WTC11 (cell line): ENCODE results near the gene UBAC2. TPM values are rescaled to one million over a fixed set of nuclear protein-coding genes. Genes with fewer than 3 reads are reported as not detected.

ENCODE experiments used
- ATAC-seq: fragments of 200-7000 bp; cut with Tn5 transposase; 2 replicates; pipeline ENCODE4 v1.10.0; 2021; ENCODE audit warnings: mild to moderate bottlenecking, moderate library complexity
- CTCF ChIA-PET: fragments of 300-600 bp; sonication (Branson Sonifier 250); formaldehyde crosslinking; loops from one replicate; lab custom pipeline; 2021; ENCODE audit warnings: antibody characterized with exemption; lab: Charles Lee
- POLR2A ChIA-PET: fragments of 350-600 bp; sonication (Branson Sonifier 250); formaldehyde crosslinking; loops from one replicate; lab custom pipeline; 2021; ENCODE audit warnings: antibody characterized with exemption; lab: Charles Lee
- DNase-seq: peaks from one replicate; pipeline ENCODE4 v3.0.0; 2021; ENCODE audit warnings: low spot score
- H3K27ac Mint-ChIP-seq: 2 replicates; pipeline ENCODE4 v1.8.0; 2021; ENCODE audit warnings: mixed read lengths
- H3K27me3 Mint-ChIP-seq: 2 replicates; pipeline ENCODE4 v1.8.0; 2021; ENCODE audit warnings: low read depth, mild to moderate bottlenecking, moderate library complexity, mixed read lengths
- H3K36me3 Mint-ChIP-seq: 2 replicates; pipeline ENCODE4 v1.8.0; 2021; ENCODE audit warnings: mixed read lengths
- H3K4me1 Mint-ChIP-seq: 2 replicates; pipeline ENCODE4 v1.8.0; 2022; ENCODE audit warnings: mixed read lengths
- H3K4me3 Mint-ChIP-seq: 2 replicates; pipeline ENCODE4 v1.8.0; 2021; ENCODE audit warnings: mild to moderate bottlenecking, moderate library complexity, mixed read lengths
- H3K9me3 Mint-ChIP-seq: 2 replicates; pipeline ENCODE4 v1.8.0; 2021; ENCODE audit warnings: mixed read lengths
- ATF1 ChIP-seq: sonication (generic); formaldehyde crosslinking; IDR thresholded peaks from 2 replicates; pipeline ENCODE4 v1.8.1; 2023; ENCODE audit warnings: mild to moderate bottlenecking, moderate library complexity, missing genetic modification reagents
- CREB1 ChIP-seq: sonication (generic); formaldehyde crosslinking; IDR thresholded peaks from 2 replicates; pipeline ENCODE4 v1.8.0; 2023; ENCODE audit warnings: mild to moderate bottlenecking, missing genetic modification reagents
- ELF4 ChIP-seq: sonication (generic); formaldehyde crosslinking; IDR thresholded peaks from 2 replicates; pipeline ENCODE4 v1.8.1; 2022; ENCODE audit warnings: low read depth, mild to moderate bottlenecking, moderate library complexity, missing genetic modification reagents
- ESRRA ChIP-seq: sonication (generic); formaldehyde crosslinking; IDR thresholded peaks from 2 replicates; pipeline ENCODE4 v1.8.1; 2022; ENCODE audit warnings: mild to moderate bottlenecking, missing genetic modification reagents, borderline replicate concordance
- FOXK1 ChIP-seq: sonication (generic); formaldehyde crosslinking; IDR thresholded peaks from 2 replicates; pipeline ENCODE4 v1.8.0; 2022; ENCODE audit warnings: mild to moderate bottlenecking, moderate library complexity, missing genetic modification reagents
- GABPB1 ChIP-seq: sonication (generic); formaldehyde crosslinking; IDR thresholded peaks from 2 replicates; pipeline ENCODE4 v1.8.1; 2023; ENCODE audit warnings: mild to moderate bottlenecking, missing genetic modification reagents
- JUN ChIP-seq: sonication (generic); formaldehyde crosslinking; IDR thresholded peaks from 2 replicates; pipeline ENCODE4 v1.8.0; 2023; ENCODE audit warnings: mild to moderate bottlenecking, missing genetic modification reagents
- NR3C1 ChIP-seq: sonication (generic); formaldehyde crosslinking; conservative IDR thresholded peaks from 2 replicates; pipeline ENCODE4 v1.8.1; 2023; ENCODE audit warnings: low read depth, mild to moderate bottlenecking, missing genetic modification reagents
- PREB ChIP-seq: sonication (generic); formaldehyde crosslinking; IDR thresholded peaks from 2 replicates; pipeline ENCODE4 v1.8.1; 2022; ENCODE audit warnings: mild to moderate bottlenecking, missing genetic modification reagents, moderate library complexity, borderline replicate concordance
- RELA ChIP-seq: sonication (generic); formaldehyde crosslinking; IDR thresholded peaks from 2 replicates; pipeline ENCODE4 v1.8.1; 2022; ENCODE audit warnings: missing genetic modification reagents, mild to moderate bottlenecking, borderline replicate concordance
- SMAD4 ChIP-seq: sonication (generic); formaldehyde crosslinking; IDR thresholded peaks from 2 replicates; pipeline ENCODE4 v1.8.0; 2022; ENCODE audit warnings: mild to moderate bottlenecking, missing genetic modification reagents
- TP53 ChIP-seq: sonication (generic); formaldehyde crosslinking; IDR thresholded peaks from 2 replicates; pipeline ENCODE4 v1.8.1; 2023; ENCODE audit warnings: mild to moderate bottlenecking, missing genetic modification reagents
- USF1 ChIP-seq: sonication (generic); formaldehyde crosslinking; IDR thresholded peaks from 2 replicates; pipeline ENCODE4 v1.8.0; 2022; ENCODE audit warnings: mild to moderate bottlenecking, missing genetic modification reagents
- ZNF121 ChIP-seq: sonication (generic); formaldehyde crosslinking; IDR thresholded peaks from 2 replicates; pipeline ENCODE4 v1.8.0; 2023; ENCODE audit warnings: missing genetic modification reagents
- ZNF138 ChIP-seq: sonication (generic); formaldehyde crosslinking; conservative IDR thresholded peaks from 2 replicates; pipeline ENCODE4 v1.8.1; 2022; ENCODE audit warnings: mild to moderate bottlenecking, moderate library complexity, missing genetic modification reagents
- ZNF219 ChIP-seq: sonication (generic); formaldehyde crosslinking; IDR thresholded peaks from 2 replicates; pipeline ENCODE4 v1.8.0; 2023; ENCODE audit warnings: missing genetic modification reagents, mild to moderate bottlenecking, borderline replicate concordance
- ZNF232 ChIP-seq: sonication (generic); formaldehyde crosslinking; IDR thresholded peaks from 2 replicates; pipeline ENCODE4 v1.8.0; 2022; ENCODE audit warnings: mild to moderate bottlenecking, missing genetic modification reagents
- ZNF317 ChIP-seq: sonication (generic); formaldehyde crosslinking; IDR thresholded peaks from 2 replicates; pipeline ENCODE4 v1.8.1; 2023; ENCODE audit warnings: low read depth, mild to moderate bottlenecking, moderate library complexity, missing genetic modification reagents, borderline replicate concordance
- ZNF396 ChIP-seq: fragments of 250-450 bp; sonication (Bioruptor Pico); IDR thresholded peaks from 2 replicates; pipeline ENCODE4 v1.8.0; 2021; ENCODE audit warnings: mild to moderate bottlenecking, moderate library complexity, borderline replicate concordance
- ZNF416 ChIP-seq: fragments of 250-450 bp; sonication (Bioruptor Pico); IDR thresholded peaks from 2 replicates; pipeline ENCODE4 v1.9.0; 2021; ENCODE audit warnings: mild to moderate bottlenecking, inconsistent platforms
- ZNF423 ChIP-seq: fragments of 250-450 bp; sonication (Bioruptor Pico); IDR thresholded peaks from 2 replicates; pipeline ENCODE4 v2.1.2; 2022; ENCODE audit warnings: mild to moderate bottlenecking, moderate library complexity
- ZNF671 ChIP-seq: fragments of 250-450 bp; sonication (Bioruptor Pico); IDR thresholded peaks from 2 replicates; pipeline ENCODE4 v1.8.0; 2021; ENCODE audit warnings: mild to moderate bottlenecking
- total RNA-seq: library from RNA; stranded (reverse); gene quantifications from 3 replicates; pipeline ENCODE4 v1.2.3, GENCODE V29; 2021
- TF ChIP-seq, protein P1 (sequence below): fragments of 250-450 bp; sonication (Bioruptor Pico); IDR thresholded peaks from 2 replicates; pipeline ENCODE4 v1.9.0; 2021; ENCODE audit warnings: mild to moderate bottlenecking
- TF ChIP-seq, protein P2 (sequence below): sonication (generic); formaldehyde crosslinking; IDR thresholded peaks from 2 replicates; pipeline ENCODE4 v1.8.0; 2023; ENCODE audit warnings: missing genetic modification reagents
- TF ChIP-seq, protein P3 (sequence below): sonication (generic); formaldehyde crosslinking; IDR thresholded peaks from 2 replicates; pipeline ENCODE4 v1.8.1; 2023; ENCODE audit warnings: mild to moderate bottlenecking, missing genetic modification reagents
- TF ChIP-seq, protein P4 (sequence below): fragments of 250-450 bp; sonication (Bioruptor Pico); IDR thresholded peaks from 2 replicates; pipeline ENCODE4 v1.8.0; 2021; ENCODE audit warnings: mild to moderate bottlenecking

UBAC2 gene
- total RNA-seq, 1 experiment from 2014 or later: 64.7 TPM

DNA sequence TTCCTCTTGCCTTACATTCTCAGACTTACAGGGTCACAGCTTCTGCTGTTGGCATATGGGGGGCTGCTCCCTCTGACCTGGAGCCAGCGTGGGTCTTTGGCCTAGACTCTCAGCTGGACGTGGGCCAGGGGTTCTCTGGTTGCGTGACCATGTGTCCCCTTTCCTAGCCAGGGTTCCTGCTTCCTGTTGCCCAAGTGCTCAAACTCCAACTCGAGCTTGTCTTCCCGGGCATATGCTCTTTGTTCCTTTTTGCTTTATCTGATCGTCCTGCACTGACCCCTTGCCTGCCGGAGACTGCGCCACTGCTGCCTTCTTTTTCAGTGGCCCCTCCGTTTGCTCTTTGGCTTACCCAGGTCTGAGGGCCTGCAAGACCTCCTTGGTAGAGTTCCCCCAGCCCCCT is 131.8 kb downstream of the UBAC2 start:
- no peak overlapping the region for H3K27ac Mint-ChIP-seq
- H3K4me3 Mint-ChIP-seq: no peak overlapping the region
- ATAC-seq: no peak
- H3K4me1 Mint-ChIP-seq: peaks cover 11% of the 10 kb centered on the region
- H3K36me3 Mint-ChIP-seq: 0 out of 2 replicates have a peak, but pooled peaks cover under 1% of the 10 kb centered on the region
- TF ChIP-seq SMAD4 (no peak), ZNF317 (no peak), ZNF671 (no peak), ZNF396 (no peak), RELA (no peak), ESRRA (CRISPR knock-in tag) (no peak), ZNF138 (CRISPR knock-in tag) (no peak), TP53 (CRISPR knock-in tag) (no peak), ZNF232 (CRISPR knock-in tag) (no peak)
- TF ChIP-seq, protein P1, sequence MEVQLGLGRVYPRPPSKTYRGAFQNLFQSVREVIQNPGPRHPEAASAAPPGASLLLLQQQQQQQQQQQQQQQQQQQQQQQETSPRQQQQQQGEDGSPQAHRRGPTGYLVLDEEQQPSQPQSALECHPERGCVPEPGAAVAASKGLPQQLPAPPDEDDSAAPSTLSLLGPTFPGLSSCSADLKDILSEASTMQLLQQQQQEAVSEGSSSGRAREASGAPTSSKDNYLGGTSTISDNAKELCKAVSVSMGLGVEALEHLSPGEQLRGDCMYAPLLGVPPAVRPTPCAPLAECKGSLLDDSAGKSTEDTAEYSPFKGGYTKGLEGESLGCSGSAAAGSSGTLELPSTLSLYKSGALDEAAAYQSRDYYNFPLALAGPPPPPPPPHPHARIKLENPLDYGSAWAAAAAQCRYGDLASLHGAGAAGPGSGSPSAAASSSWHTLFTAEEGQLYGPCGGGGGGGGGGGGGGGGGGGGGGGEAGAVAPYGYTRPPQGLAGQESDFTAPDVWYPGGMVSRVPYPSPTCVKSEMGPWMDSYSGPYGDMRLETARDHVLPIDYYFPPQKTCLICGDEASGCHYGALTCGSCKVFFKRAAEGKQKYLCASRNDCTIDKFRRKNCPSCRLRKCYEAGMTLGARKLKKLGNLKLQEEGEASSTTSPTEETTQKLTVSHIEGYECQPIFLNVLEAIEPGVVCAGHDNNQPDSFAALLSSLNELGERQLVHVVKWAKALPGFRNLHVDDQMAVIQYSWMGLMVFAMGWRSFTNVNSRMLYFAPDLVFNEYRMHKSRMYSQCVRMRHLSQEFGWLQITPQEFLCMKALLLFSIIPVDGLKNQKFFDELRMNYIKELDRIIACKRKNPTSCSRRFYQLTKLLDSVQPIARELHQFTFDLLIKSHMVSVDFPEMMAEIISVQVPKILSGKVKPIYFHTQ (CRISPR knock-in tag): no peak
- TF ChIP-seq, protein P2, sequence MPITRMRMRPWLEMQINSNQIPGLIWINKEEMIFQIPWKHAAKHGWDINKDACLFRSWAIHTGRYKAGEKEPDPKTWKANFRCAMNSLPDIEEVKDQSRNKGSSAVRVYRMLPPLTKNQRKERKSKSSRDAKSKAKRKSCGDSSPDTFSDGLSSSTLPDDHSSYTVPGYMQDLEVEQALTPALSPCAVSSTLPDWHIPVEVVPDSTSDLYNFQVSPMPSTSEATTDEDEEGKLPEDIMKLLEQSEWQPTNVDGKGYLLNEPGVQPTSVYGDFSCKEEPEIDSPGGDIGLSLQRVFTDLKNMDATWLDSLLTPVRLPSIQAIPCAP: no peak
- TF ChIP-seq, all 79 proteins: peak for 0
- no peaks in the 10 kb centered on the region for H3K9me3 Mint-ChIP-seq
- no peaks in the 10 kb centered on the region for H3K27me3 Mint-ChIP-seq
- CTCF ChIA-PET: interaction anchor here (1.4 kb wide), 1 partner anchor 28 kb away, joined by 3 read pairs; no protein-coding TSS in a partner anchor
- no peak for DNase-seq
- POLR2A ChIA-PET: no interaction called here

DNA sequence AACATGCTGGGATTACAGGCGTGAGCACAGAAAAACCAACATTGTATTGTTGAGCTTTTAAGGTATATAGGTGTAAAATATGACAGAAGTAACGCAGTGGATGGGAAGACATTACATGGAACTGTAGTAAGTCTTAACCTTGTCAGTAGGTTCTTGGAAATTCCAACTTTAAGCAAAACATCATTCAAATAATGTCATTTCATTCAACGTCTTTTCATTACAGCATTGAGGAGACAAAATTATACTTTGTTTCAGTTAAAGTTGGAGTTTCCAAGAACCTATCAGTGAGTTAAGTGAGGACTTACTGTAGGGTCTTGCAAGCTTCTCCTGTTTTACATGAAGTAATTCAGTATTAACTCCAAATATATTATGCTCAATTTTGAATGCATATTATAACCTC is 133.6 kb downstream of the UBAC2 start:
- ChIA-PET CTCF (interaction anchor here (1.0 kb wide), 1 partner anchor 11 kb away, joined by 3 read pairs; no protein-coding TSS in a partner anchor), POLR2A (no interaction called here)
- Mint-ChIP-seq H3K36me3 (0 out of 2 replicates have a peak, but pooled peaks cover 3% of the 10 kb centered on the region), H3K9me3 (no peaks in the 10 kb centered on the region), H3K4me1 (peaks cover 13% of the 10 kb centered on the region), H3K27ac (no peak overlapping the region), H3K4me3 (no peak overlapping the region), H3K27me3 (no peaks in the 10 kb centered on the region)
- DNase-seq (no peak), ATAC-seq (no peak)
- no peak for TF ChIP-seq ATF1
- TF ChIP-seq ZNF423 (CRISPR knock-in tag): no peak
- TF ChIP-seq ZNF396: no peak
- TF ChIP-seq ELF4 (CRISPR knock-in tag): no peak
- no peak for TF ChIP-seq ZNF121 (CRISPR knock-in tag)
- TF ChIP-seq FOXK1 (CRISPR knock-in tag): no peak
- no peak for TF ChIP-seq ESRRA (CRISPR knock-in tag)
- no peak for TF ChIP-seq NR3C1

GRCh38 chr13:99335087-99335486 is 134.4 kb downstream of the UBAC2 start:
- H3K9me3 Mint-ChIP-seq: no peaks in the 10 kb centered on the region
- ChIA-PET CTCF (no interaction called here), POLR2A (interaction anchor here (0.6 kb wide), 1 partner anchor 17 kb away, joined by 3 read pairs; no protein-coding TSS in a partner anchor)
- no peak overlapping the region for H3K27ac Mint-ChIP-seq
- peaks cover 13% of the 10 kb centered on the region for H3K4me1 Mint-ChIP-seq
- peaks cover 5% of the 10 kb centered on the region; the same call in 1 of the 2 replicates for H3K36me3 Mint-ChIP-seq
- no peak overlapping the region for H3K4me3 Mint-ChIP-seq
- ATAC-seq (no peak), DNase-seq (no peak)
- no peaks in the 10 kb centered on the region for H3K27me3 Mint-ChIP-seq
- TF ChIP-seq ZNF121 (CRISPR knock-in tag) (no peak), FOXK1 (CRISPR knock-in tag) (no peak), PREB (no peak), USF1 (no peak), JUN (no peak), CREB1 (no peak), ZNF219 (CRISPR knock-in tag) (no peak), NR3C1 (no peak), ZNF317 (no peak), GABPB1 (CRISPR knock-in tag) (no peak), ZNF416 (CRISPR knock-in tag) (no peak)
- TF ChIP-seq, protein P3, sequence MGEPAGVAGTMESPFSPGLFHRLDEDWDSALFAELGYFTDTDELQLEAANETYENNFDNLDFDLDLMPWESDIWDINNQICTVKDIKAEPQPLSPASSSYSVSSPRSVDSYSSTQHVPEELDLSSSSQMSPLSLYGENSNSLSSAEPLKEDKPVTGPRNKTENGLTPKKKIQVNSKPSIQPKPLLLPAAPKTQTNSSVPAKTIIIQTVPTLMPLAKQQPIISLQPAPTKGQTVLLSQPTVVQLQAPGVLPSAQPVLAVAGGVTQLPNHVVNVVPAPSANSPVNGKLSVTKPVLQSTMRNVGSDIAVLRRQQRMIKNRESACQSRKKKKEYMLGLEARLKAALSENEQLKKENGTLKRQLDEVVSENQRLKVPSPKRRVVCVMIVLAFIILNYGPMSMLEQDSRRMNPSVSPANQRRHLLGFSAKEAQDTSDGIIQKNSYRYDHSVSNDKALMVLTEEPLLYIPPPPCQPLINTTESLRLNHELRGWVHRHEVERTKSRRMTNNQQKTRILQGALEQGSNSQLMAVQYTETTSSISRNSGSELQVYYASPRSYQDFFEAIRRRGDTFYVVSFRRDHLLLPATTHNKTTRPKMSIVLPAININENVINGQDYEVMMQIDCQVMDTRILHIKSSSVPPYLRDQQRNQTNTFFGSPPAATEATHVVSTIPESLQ (CRISPR knock-in tag): no peak
- TF ChIP-seq, protein P4, sequence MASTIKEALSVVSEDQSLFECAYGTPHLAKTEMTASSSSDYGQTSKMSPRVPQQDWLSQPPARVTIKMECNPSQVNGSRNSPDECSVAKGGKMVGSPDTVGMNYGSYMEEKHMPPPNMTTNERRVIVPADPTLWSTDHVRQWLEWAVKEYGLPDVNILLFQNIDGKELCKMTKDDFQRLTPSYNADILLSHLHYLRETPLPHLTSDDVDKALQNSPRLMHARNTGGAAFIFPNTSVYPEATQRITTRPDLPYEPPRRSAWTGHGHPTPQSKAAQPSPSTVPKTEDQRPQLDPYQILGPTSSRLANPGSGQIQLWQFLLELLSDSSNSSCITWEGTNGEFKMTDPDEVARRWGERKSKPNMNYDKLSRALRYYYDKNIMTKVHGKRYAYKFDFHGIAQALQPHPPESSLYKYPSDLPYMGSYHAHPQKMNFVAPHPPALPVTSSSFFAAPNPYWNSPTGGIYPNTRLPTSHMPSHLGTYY (CRISPR knock-in tag): no peak
